Astrocyte of the cerebellum (primary cell): ENCODE data around the gene SLC38A7.
A peak's percentile ranks its signal among the peaks of the same experiment; 100 is the strongest.

Experiments
- DNase-seq: peaks from one replicate; pipeline ENCODE4 v3.0.0-alpha.2; 2011; ENCODE audit warnings: low read depth
- H3K4me3 ChIP-seq: 2 replicates; pipeline ENCODE4 v1.5.1; 2011; ENCODE audit warnings: mild to moderate bottlenecking, low read depth, low read length, moderate library complexity
- in situ Hi-C: cut with HindIII; loops from 2 replicates; pipeline ENCODE4 v1.10.0; 2017; ENCODE audit warnings: low sequenced_read_pairs
- TF ChIP-seq, protein P1 (sequence below): IDR thresholded peaks from 2 replicates; pipeline ENCODE4 v1.5.1; 2012; ENCODE audit warnings: low read length, low read depth, moderate library complexity, mild to moderate bottlenecking; ENCODE audit errors: missing control alignments

Gene SLC38A7

DNA sequence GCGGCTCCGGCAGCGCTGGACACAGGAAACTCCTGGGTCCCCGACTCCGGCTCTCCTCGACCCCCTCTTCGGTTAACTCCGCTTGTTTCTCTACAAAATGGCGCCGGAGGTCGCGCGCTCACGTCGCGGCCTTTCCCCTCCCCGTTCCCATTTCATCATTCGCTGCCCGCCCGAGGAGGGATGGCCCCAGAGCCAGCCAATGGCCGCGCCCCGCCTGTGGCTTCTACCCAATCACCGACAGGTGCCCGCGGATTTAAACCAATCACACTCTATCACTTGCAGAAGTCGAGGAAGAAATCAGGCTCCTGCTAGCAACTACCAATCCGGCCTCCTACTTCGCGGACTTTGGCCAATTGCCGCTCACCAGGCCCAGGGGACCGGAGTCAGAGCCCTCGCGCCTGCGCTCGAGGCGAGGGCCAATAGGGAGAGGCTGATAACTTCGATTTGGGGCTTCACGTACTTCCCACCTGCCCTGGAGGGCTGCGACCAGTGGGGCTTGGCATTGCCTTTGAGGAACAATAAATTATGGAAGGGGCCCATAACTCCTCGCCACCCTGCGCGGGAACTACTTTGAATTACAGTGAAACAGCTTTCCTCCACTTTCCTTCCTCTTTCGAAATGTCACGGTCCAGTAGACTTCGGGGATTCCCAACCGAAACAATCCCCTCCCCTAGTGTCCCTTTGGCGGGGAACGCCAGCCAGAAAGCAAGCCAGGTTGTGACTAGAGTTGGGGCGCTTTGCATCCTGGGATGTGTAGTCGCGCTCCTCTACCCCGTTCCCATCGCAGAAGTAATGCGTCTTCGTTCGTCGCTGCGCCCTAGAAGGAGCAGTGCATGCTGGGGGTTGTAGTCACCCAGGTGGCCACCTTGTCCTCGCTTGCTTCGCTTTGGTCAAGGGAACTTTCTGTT is 54.6 kb downstream of the SLC38A7 start, which contains the start of gene CNOT1:
Gene CNOT1, minus strand, starts transcription at position 94 of the 908 bp plus-strand sequence. CDS start 30,489 bp downstream, outside the sequence.
- H3K4me3 ChIP-seq: peak within 1 kb of the TSS; percentile 99
- TF ChIP-seq, protein P1, sequence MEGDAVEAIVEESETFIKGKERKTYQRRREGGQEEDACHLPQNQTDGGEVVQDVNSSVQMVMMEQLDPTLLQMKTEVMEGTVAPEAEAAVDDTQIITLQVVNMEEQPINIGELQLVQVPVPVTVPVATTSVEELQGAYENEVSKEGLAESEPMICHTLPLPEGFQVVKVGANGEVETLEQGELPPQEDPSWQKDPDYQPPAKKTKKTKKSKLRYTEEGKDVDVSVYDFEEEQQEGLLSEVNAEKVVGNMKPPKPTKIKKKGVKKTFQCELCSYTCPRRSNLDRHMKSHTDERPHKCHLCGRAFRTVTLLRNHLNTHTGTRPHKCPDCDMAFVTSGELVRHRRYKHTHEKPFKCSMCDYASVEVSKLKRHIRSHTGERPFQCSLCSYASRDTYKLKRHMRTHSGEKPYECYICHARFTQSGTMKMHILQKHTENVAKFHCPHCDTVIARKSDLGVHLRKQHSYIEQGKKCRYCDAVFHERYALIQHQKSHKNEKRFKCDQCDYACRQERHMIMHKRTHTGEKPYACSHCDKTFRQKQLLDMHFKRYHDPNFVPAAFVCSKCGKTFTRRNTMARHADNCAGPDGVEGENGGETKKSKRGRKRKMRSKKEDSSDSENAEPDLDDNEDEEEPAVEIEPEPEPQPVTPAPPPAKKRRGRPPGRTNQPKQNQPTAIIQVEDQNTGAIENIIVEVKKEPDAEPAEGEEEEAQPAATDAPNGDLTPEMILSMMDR: no peak
- in situ Hi-C loops: loop anchor here (5.0 kb wide), 1 partner anchor 43 kb away; no protein-coding TSS in a partner anchor
- DNase-seq: peak; percentile 99

DNA sequence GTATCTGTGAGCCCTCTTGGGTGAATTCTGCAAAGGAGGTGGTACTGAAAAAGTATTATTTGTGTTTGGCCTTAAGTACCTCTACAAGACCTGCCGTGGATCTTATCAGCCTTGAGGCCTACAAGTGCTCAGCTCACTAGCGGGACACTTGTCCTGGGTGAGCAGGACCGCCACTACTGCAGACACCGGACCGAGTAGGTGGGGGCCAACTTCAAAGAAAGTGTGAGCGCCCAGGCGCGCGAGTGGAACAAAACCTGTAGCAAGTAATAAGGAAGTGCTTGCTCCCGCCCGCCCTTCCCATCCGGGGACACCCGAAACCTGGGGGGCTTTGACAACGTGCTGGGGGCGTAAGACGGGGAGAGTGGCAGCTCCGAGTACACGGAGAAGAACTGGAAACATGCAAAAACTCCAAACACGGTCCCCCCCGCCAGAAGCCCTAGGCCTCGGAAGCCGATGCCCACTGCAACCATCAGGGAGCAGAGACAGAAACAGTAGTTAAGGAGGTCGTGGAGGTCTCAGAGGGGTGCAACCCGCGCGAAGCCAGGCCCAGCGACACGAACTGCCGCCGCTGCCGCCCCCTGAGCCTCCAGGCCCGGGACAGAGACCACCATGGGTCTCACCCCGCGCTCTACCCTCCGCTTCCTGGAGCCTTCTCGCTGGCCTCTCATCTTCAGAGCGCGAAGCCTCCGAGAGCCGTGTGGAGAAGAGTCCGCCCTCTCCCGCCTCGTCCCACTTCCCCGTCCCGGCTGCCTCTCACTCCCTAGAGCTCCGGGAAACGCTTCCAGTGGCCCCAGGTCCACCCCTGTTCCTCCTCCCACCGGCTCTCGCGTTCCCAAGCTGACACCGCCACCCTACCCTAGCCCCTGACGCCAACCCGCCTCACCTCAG is 55.5 kb downstream of the SLC38A7 start:
- peak overlapping the region; percentile 99 for H3K4me3 ChIP-seq
- in situ Hi-C loops: loop anchor here (5.0 kb wide), 1 partner anchor 42 kb away; no protein-coding TSS in a partner anchor
- no peak for DNase-seq
- TF ChIP-seq, protein P1: no peak

DNA sequence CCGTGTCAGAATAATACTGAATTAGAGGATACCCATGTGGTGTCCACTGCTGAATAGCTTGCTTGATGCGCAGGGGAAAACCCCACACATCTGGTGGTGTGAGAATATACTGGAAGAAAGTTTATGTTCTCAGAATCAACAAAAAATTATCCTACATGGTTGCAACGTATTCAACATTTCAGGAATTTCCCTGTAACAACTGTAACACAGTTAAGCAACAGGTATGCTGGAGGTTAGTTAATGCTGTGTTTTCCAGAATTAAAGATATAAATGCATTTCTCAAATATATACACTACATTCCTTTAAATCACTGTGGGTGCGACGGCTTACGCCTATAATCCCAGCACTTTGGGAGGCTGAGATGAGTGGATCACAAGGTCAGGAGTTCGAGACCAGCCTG is 60.4 kb downstream of the SLC38A7 start:
- in situ Hi-C loops: no loop called here

DNA sequence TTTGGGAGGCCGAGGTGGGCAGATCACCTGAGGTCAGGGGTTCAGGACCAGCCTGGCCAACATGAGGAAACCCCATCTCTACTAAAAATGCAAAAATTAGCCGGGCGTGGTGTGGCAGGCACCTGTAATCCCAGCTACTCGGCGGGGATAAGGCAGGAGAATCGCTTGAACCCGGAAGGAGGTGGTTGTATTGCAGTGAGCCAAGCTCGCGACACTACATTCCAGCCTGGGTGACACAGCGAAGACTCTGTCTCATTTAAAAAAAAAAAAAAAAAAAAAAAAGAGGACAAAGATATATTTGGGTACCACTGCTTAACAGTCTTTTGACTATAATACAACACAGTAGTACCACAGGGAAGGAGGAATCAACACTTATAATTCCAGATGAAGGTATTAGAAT is 64.2 kb downstream of the SLC38A7 start:
- TF ChIP-seq, protein P1: no peak
- in situ Hi-C loops: no loop called here
- no peak overlapping the region for H3K4me3 ChIP-seq
- no peak for DNase-seq

More for the DNA sequence above, 60.4 kb downstream of the SLC38A7 start:
- H3K4me3 ChIP-seq: no peak overlapping the region
- TF ChIP-seq, protein P1: no peak
- DNase-seq: no peak

GRCh38 chr16:58615280-58615679 is 69.3 kb downstream of the SLC38A7 start:
- H3K4me3 ChIP-seq: no peak overlapping the region
- no peak for DNase-seq
- in situ Hi-C loops: no loop called here
- TF ChIP-seq, protein P1: no peak
